ENCODE results near the gene SLC26A9.

The SLC26A9 gene

DNA sequence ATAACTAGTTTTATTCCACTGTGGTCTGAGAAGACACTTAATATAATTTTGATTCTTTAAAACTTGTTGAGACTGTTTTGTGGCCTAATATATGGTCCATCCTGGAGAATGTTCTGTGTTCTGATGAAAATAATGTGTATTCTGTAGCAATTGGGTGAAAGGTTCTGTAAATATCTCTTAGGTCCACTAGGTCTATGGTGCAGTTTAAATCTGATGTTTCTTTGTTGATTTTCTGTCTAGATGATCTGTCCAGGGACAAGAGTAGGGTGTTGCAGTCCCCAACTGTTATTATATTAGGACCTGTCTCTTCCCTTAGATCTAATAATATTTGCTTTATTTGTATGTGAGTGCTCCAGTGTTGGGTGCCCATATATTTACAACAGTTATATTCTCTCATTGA, 59.5 kb downstream of the SLC26A9 start:
- no peaks in the 10 kb centered on the region for H3K4me1 ChIP-seq (ENCODE audit: control insufficient read depth, insufficient read depth, low read length)
- no peaks in the 10 kb centered on the region for H3K9me3 ChIP-seq (ENCODE audit: control insufficient read depth, insufficient read depth, low read depth, low read length)
- H3K4me3 ChIP-seq (ENCODE audit: low read depth, low read length), result no peak overlapping the region
- ChIA-PET POLR2A (no interaction called here), CTCF (no interaction called here)
- H3K27ac ChIP-seq (ENCODE audit: extremely low read depth, low read depth, low read length), result no peak overlapping the region
- TF ChIP-seq ZNF623 (tag by site-specific recombination; IDR thresholded peaks at IDR 0.05) (no peak), ZNF140 (tag by site-specific recombination; IDR thresholded peaks at IDR 0.05) (no peak), ZNF146 (tag by site-specific recombination; IDR thresholded peaks at IDR 0.05) (no peak), ZFP37 (tag by site-specific recombination; IDR thresholded peaks at IDR 0.05) (no peak), ZNF341 (tag by site-specific recombination; IDR thresholded peaks at IDR 0.05; ENCODE audit: low read depth) (no peak), ZNF48 (tag by site-specific recombination; IDR thresholded peaks at IDR 0.05) (no peak), ZNF404 (tag by site-specific recombination; IDR thresholded peaks at IDR 0.05) (no peak), ZBTB7A (tag by site-specific recombination; IDR thresholded peaks at IDR 0.05; ENCODE audit: low read depth) (no peak), ZNF558 (tag by site-specific recombination; IDR thresholded peaks at IDR 0.05) (no peak), REPIN1 (tag by site-specific recombination; IDR thresholded peaks at IDR 0.05; ENCODE audit: low read depth) (no peak), ZNF2 (tag by site-specific recombination; IDR thresholded peaks at IDR 0.05) (no peak), ZNF214 (tag by site-specific recombination; IDR thresholded peaks at IDR 0.05; ENCODE audit: borderline replicate concordance) (no peak)
- TF ChIP-seq, protein P1, sequence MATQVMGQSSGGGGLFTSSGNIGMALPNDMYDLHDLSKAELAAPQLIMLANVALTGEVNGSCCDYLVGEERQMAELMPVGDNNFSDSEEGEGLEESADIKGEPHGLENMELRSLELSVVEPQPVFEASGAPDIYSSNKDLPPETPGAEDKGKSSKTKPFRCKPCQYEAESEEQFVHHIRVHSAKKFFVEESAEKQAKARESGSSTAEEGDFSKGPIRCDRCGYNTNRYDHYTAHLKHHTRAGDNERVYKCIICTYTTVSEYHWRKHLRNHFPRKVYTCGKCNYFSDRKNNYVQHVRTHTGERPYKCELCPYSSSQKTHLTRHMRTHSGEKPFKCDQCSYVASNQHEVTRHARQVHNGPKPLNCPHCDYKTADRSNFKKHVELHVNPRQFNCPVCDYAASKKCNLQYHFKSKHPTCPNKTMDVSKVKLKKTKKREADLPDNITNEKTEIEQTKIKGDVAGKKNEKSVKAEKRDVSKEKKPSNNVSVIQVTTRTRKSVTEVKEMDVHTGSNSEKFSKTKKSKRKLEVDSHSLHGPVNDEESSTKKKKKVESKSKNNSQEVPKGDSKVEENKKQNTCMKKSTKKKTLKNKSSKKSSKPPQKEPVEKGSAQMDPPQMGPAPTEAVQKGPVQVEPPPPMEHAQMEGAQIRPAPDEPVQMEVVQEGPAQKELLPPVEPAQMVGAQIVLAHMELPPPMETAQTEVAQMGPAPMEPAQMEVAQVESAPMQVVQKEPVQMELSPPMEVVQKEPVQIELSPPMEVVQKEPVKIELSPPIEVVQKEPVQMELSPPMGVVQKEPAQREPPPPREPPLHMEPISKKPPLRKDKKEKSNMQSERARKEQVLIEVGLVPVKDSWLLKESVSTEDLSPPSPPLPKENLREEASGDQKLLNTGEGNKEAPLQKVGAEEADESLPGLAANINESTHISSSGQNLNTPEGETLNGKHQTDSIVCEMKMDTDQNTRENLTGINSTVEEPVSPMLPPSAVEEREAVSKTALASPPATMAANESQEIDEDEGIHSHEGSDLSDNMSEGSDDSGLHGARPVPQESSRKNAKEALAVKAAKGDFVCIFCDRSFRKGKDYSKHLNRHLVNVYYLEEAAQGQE (tag by site-specific recombination; IDR thresholded peaks at IDR 0.05), result no peak
- TF ChIP-seq, protein P2, sequence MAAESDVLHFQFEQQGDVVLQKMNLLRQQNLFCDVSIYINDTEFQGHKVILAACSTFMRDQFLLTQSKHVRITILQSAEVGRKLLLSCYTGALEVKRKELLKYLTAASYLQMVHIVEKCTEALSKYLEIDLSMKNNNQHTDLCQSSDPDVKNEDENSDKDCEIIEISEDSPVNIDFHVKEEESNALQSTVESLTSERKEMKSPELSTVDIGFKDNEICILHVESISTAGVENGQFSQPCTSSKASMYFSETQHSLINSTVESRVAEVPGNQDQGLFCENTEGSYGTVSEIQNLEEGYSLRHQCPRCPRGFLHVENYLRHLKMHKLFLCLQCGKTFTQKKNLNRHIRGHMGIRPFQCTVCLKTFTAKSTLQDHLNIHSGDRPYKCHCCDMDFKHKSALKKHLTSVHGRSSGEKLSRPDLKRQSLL (tag by site-specific recombination; IDR thresholded peaks at IDR 0.05), result no peak
- TF ChIP-seq, protein P3, sequence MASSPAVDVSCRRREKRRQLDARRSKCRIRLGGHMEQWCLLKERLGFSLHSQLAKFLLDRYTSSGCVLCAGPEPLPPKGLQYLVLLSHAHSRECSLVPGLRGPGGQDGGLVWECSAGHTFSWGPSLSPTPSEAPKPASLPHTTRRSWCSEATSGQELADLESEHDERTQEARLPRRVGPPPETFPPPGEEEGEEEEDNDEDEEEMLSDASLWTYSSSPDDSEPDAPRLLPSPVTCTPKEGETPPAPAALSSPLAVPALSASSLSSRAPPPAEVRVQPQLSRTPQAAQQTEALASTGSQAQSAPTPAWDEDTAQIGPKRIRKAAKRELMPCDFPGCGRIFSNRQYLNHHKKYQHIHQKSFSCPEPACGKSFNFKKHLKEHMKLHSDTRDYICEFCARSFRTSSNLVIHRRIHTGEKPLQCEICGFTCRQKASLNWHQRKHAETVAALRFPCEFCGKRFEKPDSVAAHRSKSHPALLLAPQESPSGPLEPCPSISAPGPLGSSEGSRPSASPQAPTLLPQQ (tag by site-specific recombination; IDR thresholded peaks at IDR 0.05), result no peak
- TF ChIP-seq, protein P4, sequence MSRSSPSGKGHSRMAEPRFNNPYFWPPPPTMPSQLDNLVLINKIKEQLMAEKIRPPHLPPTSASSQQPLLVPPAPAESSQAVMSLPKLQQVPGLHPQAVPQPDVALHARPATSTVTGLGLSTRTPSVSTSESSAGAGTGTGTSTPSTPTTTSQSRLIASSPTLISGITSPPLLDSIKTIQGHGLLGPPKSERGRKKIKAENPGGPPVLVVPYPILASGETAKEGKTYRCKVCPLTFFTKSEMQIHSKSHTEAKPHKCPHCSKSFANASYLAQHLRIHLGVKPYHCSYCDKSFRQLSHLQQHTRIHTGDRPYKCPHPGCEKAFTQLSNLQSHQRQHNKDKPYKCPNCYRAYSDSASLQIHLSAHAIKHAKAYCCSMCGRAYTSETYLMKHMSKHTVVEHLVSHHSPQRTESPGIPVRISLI (tag by site-specific recombination; IDR thresholded peaks at IDR 0.05), result no peak
- H3K36me3 ChIP-seq (ENCODE audit: control insufficient read depth in 2 of 2, insufficient read depth in 1 of 2, low read length in 2 of 2), result no peaks in the 10 kb centered on the region

DNA sequence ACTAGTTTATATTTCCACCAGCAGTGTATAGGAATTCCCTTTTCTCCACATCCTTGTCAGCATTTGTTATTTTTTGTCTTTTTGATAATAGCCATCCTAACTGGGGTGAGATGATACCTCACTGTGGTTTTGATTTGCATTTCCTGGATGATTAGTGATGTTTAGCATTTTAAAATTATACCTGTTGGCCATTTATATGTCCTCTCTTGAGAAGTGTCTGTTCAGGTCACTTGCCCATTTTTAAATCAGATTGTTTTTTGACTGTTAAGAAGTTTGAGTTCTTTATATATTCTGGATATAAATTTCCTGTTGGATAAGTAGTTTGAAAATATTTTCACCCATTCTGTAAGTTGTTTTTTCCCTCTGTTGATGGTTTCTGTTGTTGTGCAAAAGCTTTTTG, 62.3 kb downstream of the SLC26A9 start:
- Histone ChIP-seq H3K36me3 (ENCODE audit: control insufficient read depth in 2 of 2, insufficient read depth in 1 of 2, low read length in 2 of 2) (no peaks in the 10 kb centered on the region), H3K27ac (ENCODE audit: extremely low read depth, low read depth, low read length) (no peak overlapping the region), H3K4me1 (ENCODE audit: control insufficient read depth, insufficient read depth, low read length) (no peaks in the 10 kb centered on the region), H3K9me3 (ENCODE audit: control insufficient read depth, insufficient read depth, low read depth, low read length) (no peaks in the 10 kb centered on the region), H3K4me3 (ENCODE audit: low read depth, low read length) (no peak overlapping the region)
- ChIA-PET CTCF (interaction anchor here (1.2 kb wide), 1 partner anchor 27 kb away, joined by 4 read pairs; no protein-coding TSS in a partner anchor), POLR2A (no interaction called here)
- no peak for TF ChIP-seq ZNF391 (tag by site-specific recombination; IDR thresholded peaks at IDR 0.05; ENCODE audit: borderline replicate concordance, low read depth)
- no peak for TF ChIP-seq ZNF10 (tag by site-specific recombination; IDR thresholded peaks at IDR 0.05)
- no peak for TF ChIP-seq ZNF585B (tag by site-specific recombination; IDR thresholded peaks at IDR 0.05)
- TF ChIP-seq ZBTB8A (tag by site-specific recombination; IDR thresholded peaks at IDR 0.05), result no peak
- no peak for TF ChIP-seq PRDM1 (tag by site-specific recombination; IDR thresholded peaks at IDR 0.05)
- TF ChIP-seq, protein P5, sequence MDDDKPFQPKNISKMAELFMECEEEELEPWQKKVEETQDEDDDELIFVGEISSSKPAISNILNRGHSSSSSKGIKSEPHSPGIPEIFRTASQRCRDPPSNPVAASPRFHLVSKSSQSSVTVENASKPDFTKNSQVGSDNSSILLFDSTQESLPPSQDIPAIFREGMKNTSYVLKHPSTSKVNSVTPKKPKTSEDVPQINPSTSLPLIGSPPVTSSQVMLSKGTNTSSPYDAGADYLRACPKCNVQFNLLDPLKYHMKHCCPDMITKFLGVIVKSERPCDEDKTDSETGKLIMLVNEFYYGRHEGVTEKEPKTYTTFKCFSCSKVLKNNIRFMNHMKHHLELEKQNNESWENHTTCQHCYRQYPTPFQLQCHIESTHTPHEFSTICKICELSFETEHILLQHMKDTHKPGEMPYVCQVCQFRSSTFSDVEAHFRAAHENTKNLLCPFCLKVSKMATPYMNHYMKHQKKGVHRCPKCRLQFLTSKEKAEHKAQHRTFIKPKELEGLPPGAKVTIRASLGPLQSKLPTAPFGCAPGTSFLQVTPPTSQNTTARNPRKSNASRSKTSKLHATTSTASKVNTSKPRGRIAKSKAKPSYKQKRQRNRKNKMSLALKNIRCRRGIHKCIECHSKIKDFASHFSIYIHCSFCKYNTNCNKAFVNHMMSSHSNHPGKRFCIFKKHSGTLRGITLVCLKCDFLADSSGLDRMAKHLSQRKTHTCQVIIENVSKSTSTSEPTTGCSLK (tag by site-specific recombination; IDR thresholded peaks at IDR 0.05), result no peak
- no peak for TF ChIP-seq SP2 (tag by site-specific recombination; IDR thresholded peaks at IDR 0.05)
- TF ChIP-seq ZNF558 (tag by site-specific recombination; IDR thresholded peaks at IDR 0.05), result no peak
